HG03342 (cell line): ENCODE results near the gene CYP46A1.

Source experiments
- ATAC-seq: cut with Tn5 transposase; IDR thresholded peaks from one replicate; pipeline ENCODE4 v1.9.1; 2021; ENCODE audit warnings: mild to moderate bottlenecking, moderate library complexity; ENCODE audit not compliant: unreplicated experiment

The CYP46A1 gene

GRCh38 chr14:99774556-99775307, 90.6 kb downstream of the CYP46A1 start:
- ATAC-seq = no peak

- no peak for ATAC-seq
Measured at GRCh38 chr14:99775351-99775750, 91.3 kb downstream of the CYP46A1 start.
